ENCODE results near the gene NPRL2.

The NPRL2 gene

GRCh38 chr3:50327129-50327528, 23.4 kb downstream of the NPRL2 start:
- H4K8ac ChIP-seq (ENCODE audit: low read depth, low read length) = no peak overlapping the region
- H3K23ac ChIP-seq (ENCODE audit: low read depth, low read length, poor library complexity) = no peak overlapping the region
- H3K4ac ChIP-seq (ENCODE audit: low read length) = no peak overlapping the region
- no peak overlapping the region for H3K18ac ChIP-seq (ENCODE audit: low read length)
- H3K4me3 ChIP-seq (ENCODE audit: low read length in 2 of 2) = peak overlapping the region; percentile 74 to 98
- H2BK120ac ChIP-seq (ENCODE audit: low read depth, low read length) = no peak overlapping the region
- H2BK12ac ChIP-seq (ENCODE audit: low read length) = no peak overlapping the region
- H4K91ac ChIP-seq (ENCODE audit: low read depth, low read length, poor library complexity) = no peak overlapping the region
- H3K14ac ChIP-seq (ENCODE audit: low read length) = no peak overlapping the region
- no peak overlapping the region for H2AK5ac ChIP-seq (ENCODE audit: low read depth, low read length)
- H3K79me1 ChIP-seq (ENCODE audit: low read depth, low read length) = peaks cover 10% of the 10 kb centered on the region
- peaks cover 39 to 61% of the 10 kb centered on the region in 2 donors for H3K36me3 ChIP-seq (replicated peaks in 1 of 2; ENCODE audit: control insufficient read depth in 2 of 2, insufficient read depth in 2 of 2, low read length in 2 of 2)
- no peak overlapping the region for H2AFZ ChIP-seq (ENCODE audit: low read length)
- no peak overlapping the region for H3K9ac ChIP-seq (ENCODE audit: low read depth, low read length, poor library complexity)
- H3K4me1 ChIP-seq (ENCODE audit: control insufficient read depth in 2 of 2, insufficient read depth in 1 of 2, low read depth in 1 of 2, low read length in 2 of 2) = peaks cover 17% of the 10 kb centered on the region in 2 donors
- H3K27ac ChIP-seq (replicated peaks; ENCODE audit: low read length) = no peak overlapping the region
- no peak for DNase-seq (ENCODE audit: low spot score)
- no peaks in the 10 kb centered on the region for H3K27me3 ChIP-seq (ENCODE audit: control insufficient read depth in 3 of 3, insufficient read depth in 3 of 3, low read depth in 1 of 3, low read length in 3 of 3)
- no peak overlapping the region for H2BK15ac ChIP-seq (ENCODE audit: low read length)
- peak overlapping the region; percentile 94 for H3K4me2 ChIP-seq (ENCODE audit: insufficient read depth, low read length, poor library complexity, severe bottlenecking)
- no peaks in the 10 kb centered on the region for H3K9me3 ChIP-seq (replicated peaks in 1 of 2; ENCODE audit: control insufficient read depth in 2 of 2, insufficient read depth in 1 of 2, low read depth in 1 of 2, low read length in 2 of 2)
- peak overlapping the region; percentile 26 for H2BK5ac ChIP-seq (ENCODE audit: low read length)
- WGBS, 2 donors (ENCODE audit: extremely low coverage in 2 of 2, insufficient read length in 2 of 2, insufficient replicate concordance in 1 of 2) = no CpG with 5 or more reads among the region's 4 CpGs

DNA sequence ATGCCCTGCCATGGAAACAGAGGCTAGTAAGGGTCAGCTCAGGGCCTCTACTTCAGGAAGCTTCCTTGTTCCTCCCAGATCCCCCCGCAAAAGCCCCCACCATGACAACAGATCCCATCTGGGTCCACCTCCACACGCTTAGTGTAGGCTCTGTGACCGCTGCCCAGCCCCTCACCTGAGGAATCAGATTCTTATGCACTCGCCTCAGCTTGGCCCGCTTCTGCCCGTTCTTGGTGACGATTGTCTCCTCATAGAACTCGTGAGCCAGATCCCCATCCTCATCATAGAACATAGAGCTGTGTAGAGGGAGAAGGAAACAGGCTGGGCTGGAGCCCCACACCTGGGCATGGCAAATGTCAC, 24.4 kb downstream of the NPRL2 start:
- Histone ChIP-seq H3K79me1 (ENCODE audit: low read depth, low read length) (peaks cover 10% of the 10 kb centered on the region), H3K23ac (ENCODE audit: low read depth, low read length, poor library complexity) (no peak overlapping the region), H4K8ac (ENCODE audit: low read depth, low read length) (no peak overlapping the region), H2BK15ac (ENCODE audit: low read length) (no peak overlapping the region), H2AK5ac (ENCODE audit: low read depth, low read length) (no peak overlapping the region), H2BK12ac (ENCODE audit: low read length) (no peak overlapping the region), H3K18ac (ENCODE audit: low read length) (no peak overlapping the region), H3K4me2 (ENCODE audit: insufficient read depth, low read length, poor library complexity, severe bottlenecking) (no peak overlapping the region), H3K4ac (ENCODE audit: low read length) (no peak overlapping the region), H3K4me1 (ENCODE audit: control insufficient read depth in 2 of 2, insufficient read depth in 1 of 2, low read depth in 1 of 2, low read length in 2 of 2) (peaks cover 20% of the 10 kb centered on the region in 2 donors), H3K36me3 (replicated peaks in 1 of 2; ENCODE audit: control insufficient read depth in 2 of 2, insufficient read depth in 2 of 2, low read length in 2 of 2) (peaks cover 29 to 51% of the 10 kb centered on the region in 2 donors), H4K91ac (ENCODE audit: low read depth, low read length, poor library complexity) (no peak overlapping the region), H3K9ac (ENCODE audit: low read depth, low read length, poor library complexity) (no peak overlapping the region), H3K4me3 (ENCODE audit: low read length in 2 of 2) (no peak overlapping the region), H3K27me3 (ENCODE audit: control insufficient read depth in 3 of 3, insufficient read depth in 3 of 3, low read depth in 1 of 3, low read length in 3 of 3) (no peaks in the 10 kb centered on the region), H3K14ac (ENCODE audit: low read length) (no peak overlapping the region), H3K27ac (replicated peaks; ENCODE audit: low read length) (no peak overlapping the region), H2AFZ (ENCODE audit: low read length) (no peak overlapping the region), H2BK5ac (ENCODE audit: low read length) (no peak overlapping the region), H2BK120ac (ENCODE audit: low read depth, low read length) (no peak overlapping the region), H3K9me3 (replicated peaks in 1 of 2; ENCODE audit: control insufficient read depth in 2 of 2, insufficient read depth in 1 of 2, low read depth in 1 of 2, low read length in 2 of 2) (no peaks in the 10 kb centered on the region)
- WGBS, 2 donors (ENCODE audit: extremely low coverage in 2 of 2, insufficient read length in 2 of 2, insufficient replicate concordance in 1 of 2) = no CpG with 5 or more reads among the region's 8 CpGs
- DNase-seq (ENCODE audit: low spot score) = no peak

GRCh38 chr3:50325497-50326181, 24.9 kb downstream of the NPRL2 start:
- no peak overlapping the region for H2BK120ac ChIP-seq (ENCODE audit: low read depth, low read length)
- no peak overlapping the region for H4K8ac ChIP-seq (ENCODE audit: low read depth, low read length)
- no peak overlapping the region for H2BK5ac ChIP-seq (ENCODE audit: low read length)
- H3K4ac ChIP-seq (ENCODE audit: low read length) = no peak overlapping the region
- no peak overlapping the region for H3K9ac ChIP-seq (ENCODE audit: low read depth, low read length, poor library complexity)
- no peak for DNase-seq (ENCODE audit: low spot score)
- no peak overlapping the region for H3K4me3 ChIP-seq (ENCODE audit: low read length in 2 of 2)
- no peak overlapping the region for H2BK15ac ChIP-seq (ENCODE audit: low read length)
- WGBS, 2 donors (ENCODE audit: extremely low coverage in 2 of 2, insufficient read length in 2 of 2, insufficient replicate concordance in 1 of 2) = no CpG with 5 or more reads among the region's 11 CpGs
- no peaks in the 10 kb centered on the region for H3K27me3 ChIP-seq (ENCODE audit: control insufficient read depth in 3 of 3, insufficient read depth in 3 of 3, low read depth in 1 of 3, low read length in 3 of 3)
- no peak overlapping the region for H3K27ac ChIP-seq (replicated peaks; ENCODE audit: low read length)
- H3K4me2 ChIP-seq (ENCODE audit: insufficient read depth, low read length, poor library complexity, severe bottlenecking) = no peak overlapping the region
- no peak overlapping the region for H3K18ac ChIP-seq (ENCODE audit: low read length)
- H3K14ac ChIP-seq (ENCODE audit: low read length) = no peak overlapping the region
- H3K79me1 ChIP-seq (ENCODE audit: low read depth, low read length) = peaks cover 10% of the 10 kb centered on the region
- no peak overlapping the region for H4K91ac ChIP-seq (ENCODE audit: low read depth, low read length, poor library complexity)
- peaks cover 20 to 21% of the 10 kb centered on the region in 2 donors for H3K4me1 ChIP-seq (ENCODE audit: control insufficient read depth in 2 of 2, insufficient read depth in 1 of 2, low read depth in 1 of 2, low read length in 2 of 2)
- H2AFZ ChIP-seq (ENCODE audit: low read length) = no peak overlapping the region
- H3K9me3 ChIP-seq (replicated peaks in 1 of 2; ENCODE audit: control insufficient read depth in 2 of 2, insufficient read depth in 1 of 2, low read depth in 1 of 2, low read length in 2 of 2) = no peaks in the 10 kb centered on the region
- H3K23ac ChIP-seq (ENCODE audit: low read depth, low read length, poor library complexity) = no peak overlapping the region
- peaks cover 24 to 46% of the 10 kb centered on the region in 2 donors for H3K36me3 ChIP-seq (replicated peaks in 1 of 2; ENCODE audit: control insufficient read depth in 2 of 2, insufficient read depth in 2 of 2, low read length in 2 of 2)
- H2BK12ac ChIP-seq (ENCODE audit: low read length) = no peak overlapping the region
- H2AK5ac ChIP-seq (ENCODE audit: low read depth, low read length) = no peak overlapping the region

GRCh38 chr3:50325113-50325480, 25.5 kb downstream of the NPRL2 start:
- Histone ChIP-seq H3K27ac (replicated peaks; ENCODE audit: low read length) (no peak overlapping the region), H3K4me3 (ENCODE audit: low read length in 2 of 2) (no peak overlapping the region), H3K36me3 (replicated peaks in 1 of 2; ENCODE audit: control insufficient read depth in 2 of 2, insufficient read depth in 2 of 2, low read length in 2 of 2) (peaks cover 20 to 42% of the 10 kb centered on the region in 2 donors), H3K4ac (ENCODE audit: low read length) (no peak overlapping the region), H3K9me3 (replicated peaks in 1 of 2; ENCODE audit: control insufficient read depth in 2 of 2, insufficient read depth in 1 of 2, low read depth in 1 of 2, low read length in 2 of 2) (no peaks in the 10 kb centered on the region), H3K79me1 (ENCODE audit: low read depth, low read length) (peaks cover 15% of the 10 kb centered on the region), H2AFZ (ENCODE audit: low read length) (no peak overlapping the region), H3K18ac (ENCODE audit: low read length) (no peak overlapping the region), H3K9ac (ENCODE audit: low read depth, low read length, poor library complexity) (no peak overlapping the region), H2BK5ac (ENCODE audit: low read length) (no peak overlapping the region), H2BK12ac (ENCODE audit: low read length) (no peak overlapping the region), H2BK15ac (ENCODE audit: low read length) (no peak overlapping the region), H3K27me3 (ENCODE audit: control insufficient read depth in 3 of 3, insufficient read depth in 3 of 3, low read depth in 1 of 3, low read length in 3 of 3) (no peaks in the 10 kb centered on the region), H3K14ac (ENCODE audit: low read length) (no peak overlapping the region), H4K8ac (ENCODE audit: low read depth, low read length) (no peak overlapping the region), H4K91ac (ENCODE audit: low read depth, low read length, poor library complexity) (no peak overlapping the region), H3K23ac (ENCODE audit: low read depth, low read length, poor library complexity) (no peak overlapping the region), H2AK5ac (ENCODE audit: low read depth, low read length) (no peak overlapping the region), H3K4me1 (ENCODE audit: control insufficient read depth in 2 of 2, insufficient read depth in 1 of 2, low read depth in 1 of 2, low read length in 2 of 2) (peaks cover 25 to 26% of the 10 kb centered on the region in 2 donors), H2BK120ac (ENCODE audit: low read depth, low read length) (no peak overlapping the region), H3K4me2 (ENCODE audit: insufficient read depth, low read length, poor library complexity, severe bottlenecking) (no peak overlapping the region)
- WGBS, 2 donors (ENCODE audit: extremely low coverage in 2 of 2, insufficient read length in 2 of 2, insufficient replicate concordance in 1 of 2) = no CpG with 5 or more reads among the region's 2 CpGs
- no peak for DNase-seq (ENCODE audit: low spot score)
